B cell (primary cell): ENCODE measurements around the gene STX18.
"Not testable (repeated sequence)": the region's sequence is repeated elsewhere in the genome, so short reads cannot be mapped to it uniquely, and the experiment has no call there.

Source experiments
- CTCF ChIP-seq: fragments of 200-600 bp; IDR thresholded peaks from one replicate; pipeline ENCODE4 v1.8.0; 2022; ENCODE audit warnings: antibody characterized with exemption, mild to moderate bottlenecking
- EZH2 ChIP-seq: IDR thresholded peaks from 2 replicates; pipeline ENCODE4 v1.6.1; 2012; ENCODE audit warnings: borderline replicate concordance, low read depth, mild to moderate bottlenecking, moderate library complexity, low read length; ENCODE audit not compliant: insufficient read depth, poor library complexity, severe bottlenecking

- TF ChIP-seq CTCF, EZH2: not testable (repeated sequence)
Measured at GRCh38 chr4:4550161-4550560, 8.3 kb upstream of the STX18 start.
